Psoas muscle (tissue), 8 donors: ENCODE measurements around the gene PPP3CA. TPM values are rescaled to one million over a fixed set of nuclear protein-coding genes. Genes with fewer than 3 reads are reported as not detected.

Source experiments
- ATAC-seq, 4 donors: fragments of 200-7000 bp; cut with Tn5 transposase; one replicate each; pipeline ENCODE4 v1.9.1; 2020; ENCODE audit warnings: moderate library complexity in 3 of 4, mild to moderate bottlenecking in 2 of 4
- DNase-seq, 2 donors: peaks; one replicate each; pipeline ENCODE4 v3.0.0-alpha.2; 2020
- H3K27ac ChIP-seq: fragments of 200-600 bp; one replicate; pipeline ENCODE4 v1.8.0; 2022
- H3K27me3 ChIP-seq, 3 donors: fragments of 200-600 bp in 1 of 3; one replicate each; pipeline versions ENCODE4 v1.6.1 to v1.8.0; 2013 to 2022; ENCODE audit warnings: low read length in 2 of 3, mild to moderate bottlenecking in 2 of 3, moderate library complexity in 1 of 3; ENCODE audit not compliant: insufficient read depth in 3 of 3
- H3K36me3 ChIP-seq, 2 donors: fragments of 200-600 bp in 1 of 2; one replicate each; pipeline versions ENCODE4 v1.6.1 to v1.8.0; 2013 to 2022; ENCODE audit warnings: low read depth in 1 of 2, mild to moderate bottlenecking in 1 of 2, moderate library complexity in 1 of 2; ENCODE audit not compliant: insufficient read depth in 1 of 2
- H3K4me1 ChIP-seq: fragments of 200-600 bp; one replicate; pipeline ENCODE4 v1.8.0; 2022
- H3K4me3 ChIP-seq: fragments of 200-600 bp; one replicate; pipeline ENCODE4 v1.8.0; 2022; ENCODE audit warnings: mild to moderate bottlenecking
- H3K9me3 ChIP-seq: fragments of 200-600 bp; one replicate; pipeline ENCODE4 v1.8.0; 2022
- CTCF ChIP-seq: fragments of 200-600 bp; IDR thresholded peaks from one replicate; pipeline ENCODE4 v1.8.0; 2022; ENCODE audit warnings: antibody characterized with exemption
- WGBS, 3 donors: extraction: QIAGEN DNeasy Blood & Tissue Kit; methylation state at CpG; one replicate each; pipeline versions ENCODE4 v1.1.6 to v1.1.7; 2013; 5-methylcytosine and 5-hydroxymethylcytosine counted together
- intact Hi-C, 2 donors: fragments of 100-400 bp; cut with DNase I; formaldehyde crosslinking; loops; one replicate each; pipeline versions ENCODE4 v1.11.0 to v1.14.2; 2022
- polyA plus RNA-seq, 3 donors: library from polyadenylated mRNA; stranded (reverse); fragments of 200-250 nt; gene quantifications; one replicate each; pipeline ENCODE4 v1.2.3, GENCODE V29; 2013
- total RNA-seq, 4 donors: library from RNA; stranded (reverse); fragmentation: NEBNext Ultra II Directional in 2 of 4; extraction: Animal tissue kit (Norgen Biotek cat#: 25700) in 2 of 4; gene quantifications; one replicate each; pipeline versions ENCODE4 v1.2.1 to v1.2.4, GENCODE V29; 2021 to 2023
- donor health status: healthy with polysubstance abuse.
- donor health status: DM: no; HTN: no; CAD: no; lungs with moderate emphysema.
- donor health status: Bipolar disorder and iron deficiency.
- donor health status: healthy.
- donor health status: DM: yes; HTN: yes; CAD: no.
- donor health status: DM: no; HTN: no; CAD: no.
- donor health status: DM: no; HTN: no; CAD: no.
- donor health status: DM: yes; HTN: yes; CAD: no.

The PPP3CA gene
- total and polyA plus RNA-seq, 7 donors: 10.4 to 65.9 (median 32.6) TPM

- WGBS, 3 donors: 87 to 93% (median 91%) methylated on average over 4 of the region's 4 CpGs
- TF ChIP-seq CTCF: no peak
- Histone ChIP-seq H3K36me3 (no peaks in the 10 kb centered on the region), H3K27ac (no peak overlapping the region), H3K4me3 (no peak overlapping the region), H3K9me3 (no peaks in the 10 kb centered on the region), H3K27me3 (no peaks in the 10 kb centered on the region), H3K4me1 (peaks cover 35% of the 10 kb centered on the region)
- ATAC-seq (peak; percentile 63 to 74 (median 70)), DNase-seq (no peak)
- intact Hi-C loops: loop anchor here in 1 of 2 donors (5.0 kb wide), 1 partner anchor 50 kb away; no protein-coding TSS in a partner anchor
Measured at GRCh38 chr4:101337688-101338087, 9.6 kb downstream of the PPP3CA start.

GRCh38 chr4:101334963-101335572 lies 12.3 kb downstream of the PPP3CA start:
- no peak for DNase-seq
- TF ChIP-seq CTCF: no peak
- ATAC-seq: no peak

GRCh38 chr4:101332424-101332823 lies 14.9 kb downstream of the PPP3CA start:
- ATAC-seq: no peak

More at GRCh38 chr4:101334963-101335572, 12.3 kb downstream of the PPP3CA start:
- peaks cover 31% of the 10 kb centered on the region for H3K4me1 ChIP-seq
- H3K9me3 ChIP-seq: no peaks in the 10 kb centered on the region
- H3K36me3 ChIP-seq: no peaks in the 10 kb centered on the region
- no peak overlapping the region for H3K27ac ChIP-seq
- intact Hi-C loops: loop anchor here in 1 of 2 donors (5.0 kb wide), 1 partner anchor 48 kb away; no protein-coding TSS in a partner anchor
- 58 to 75% (median 62%) methylated on average over 6 of the region's 6 CpGs for WGBS, 3 donors
- no peaks in the 10 kb centered on the region for H3K27me3 ChIP-seq
- no peak overlapping the region for H3K4me3 ChIP-seq

GRCh38 chr4:101331017-101331416 lies 16.3 kb downstream of the PPP3CA start:
- WGBS, 3 donors: 67 to 82% (median 73%) methylated on average over 1 of the region's 1 CpG
- no peak for ATAC-seq
- H3K27ac ChIP-seq: no peak overlapping the region

More at GRCh38 chr4:101332424-101332823, 14.9 kb downstream of the PPP3CA start:
- no peak for TF ChIP-seq CTCF
- Histone ChIP-seq H3K4me1 (peaks cover 44% of the 10 kb centered on the region), H3K4me3 (no peak overlapping the region), H3K27me3 (no peaks in the 10 kb centered on the region), H3K27ac (no peak overlapping the region), H3K36me3 (no peaks in the 10 kb centered on the region), H3K9me3 (no peaks in the 10 kb centered on the region)
- intact Hi-C loops: no loop called here
- 89 to 90% (median 90%) methylated on average over 4 of the region's 4 CpGs for WGBS, 3 donors
- no peak for DNase-seq

More at GRCh38 chr4:101331017-101331416, 16.3 kb downstream of the PPP3CA start:
- Histone ChIP-seq H3K4me1 (peaks cover 47% of the 10 kb centered on the region), H3K4me3 (no peak overlapping the region), H3K9me3 (no peaks in the 10 kb centered on the region), H3K36me3 (no peaks in the 10 kb centered on the region), H3K27me3 (no peaks in the 10 kb centered on the region)
- no peak for TF ChIP-seq CTCF
- intact Hi-C loops: no loop called here
- no peak for DNase-seq
